Endometrial microvascular endothelial cells (primary cell): Measurements from ENCODE around the gene GPR146. TPM values are rescaled to one million over a fixed set of nuclear protein-coding genes. Genes with fewer than 3 reads are reported as not detected.

ENCODE experiments used
- in situ Hi-C: cut with HindIII; loops from 2 replicates; pipeline ENCODE4 v1.10.0; 2017; ENCODE audit warnings: low sequenced_read_pairs, low pct_unique_long_range_greater_than_20kb; ENCODE audit errors: inconsistent ontology term
- total RNA-seq: library from RNA; depleted of rRNA; stranded (reverse); fragments of >200 nt; gene quantifications from one replicate; pipeline ENCODE4 v1.2.3, GENCODE V29; 2015; ENCODE audit errors: inconsistent ontology term

Gene GPR146
- total RNA-seq, 1 donor from 2014 or later = 5.2 TPM

DNA sequence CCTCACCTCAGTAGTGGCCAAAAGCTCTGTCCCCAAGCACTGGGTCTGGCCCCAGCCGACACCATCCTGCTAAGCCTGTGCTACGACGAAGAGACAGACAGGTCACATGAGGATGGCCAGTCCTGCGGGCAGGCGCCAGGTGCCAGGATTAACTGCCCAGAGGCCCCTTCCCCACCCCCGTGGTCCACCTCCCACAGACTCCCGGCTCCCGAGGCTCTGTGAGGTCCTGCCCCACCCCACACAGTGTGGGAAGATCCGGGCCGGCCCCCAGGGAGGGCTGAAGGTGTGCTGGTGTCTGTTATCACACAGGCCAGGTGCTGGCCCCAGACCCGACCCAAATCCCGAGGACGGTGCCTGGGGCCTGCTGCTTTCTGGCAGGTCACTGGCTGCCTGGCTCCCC lies 34.1 kb upstream of the GPR146 start:
- in situ Hi-C loops = no loop called here

DNA sequence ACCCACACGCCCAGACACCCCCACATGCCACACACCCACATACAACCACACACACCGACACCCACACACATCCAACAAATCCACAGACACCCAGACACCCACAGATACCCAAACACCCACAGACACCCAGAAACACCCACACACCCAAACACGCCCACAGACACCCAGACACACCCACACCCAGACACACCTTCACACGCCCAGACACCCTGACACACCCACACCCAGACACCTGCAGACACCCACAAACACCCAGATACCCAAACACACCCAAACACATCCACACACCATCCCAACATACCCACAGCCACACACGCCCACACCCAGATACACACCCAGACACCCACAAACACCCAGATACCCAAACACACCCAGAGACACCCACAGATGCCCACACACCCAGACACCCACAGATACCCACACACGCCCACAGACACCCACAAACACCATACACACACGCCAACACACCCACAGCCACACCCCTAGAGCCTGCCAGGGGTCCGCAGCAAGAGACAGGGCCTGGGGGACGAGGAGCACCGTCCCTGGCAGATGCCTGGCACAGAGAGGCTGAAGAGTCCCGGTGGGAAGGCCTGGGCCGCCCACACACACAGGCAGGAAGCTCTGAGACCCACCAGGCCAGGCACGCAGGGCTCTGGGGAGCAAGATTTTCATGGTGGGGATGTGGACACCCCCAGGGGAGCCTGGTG lies 32.9 kb upstream of the GPR146 start:
- in situ Hi-C loops = no loop called here

DNA sequence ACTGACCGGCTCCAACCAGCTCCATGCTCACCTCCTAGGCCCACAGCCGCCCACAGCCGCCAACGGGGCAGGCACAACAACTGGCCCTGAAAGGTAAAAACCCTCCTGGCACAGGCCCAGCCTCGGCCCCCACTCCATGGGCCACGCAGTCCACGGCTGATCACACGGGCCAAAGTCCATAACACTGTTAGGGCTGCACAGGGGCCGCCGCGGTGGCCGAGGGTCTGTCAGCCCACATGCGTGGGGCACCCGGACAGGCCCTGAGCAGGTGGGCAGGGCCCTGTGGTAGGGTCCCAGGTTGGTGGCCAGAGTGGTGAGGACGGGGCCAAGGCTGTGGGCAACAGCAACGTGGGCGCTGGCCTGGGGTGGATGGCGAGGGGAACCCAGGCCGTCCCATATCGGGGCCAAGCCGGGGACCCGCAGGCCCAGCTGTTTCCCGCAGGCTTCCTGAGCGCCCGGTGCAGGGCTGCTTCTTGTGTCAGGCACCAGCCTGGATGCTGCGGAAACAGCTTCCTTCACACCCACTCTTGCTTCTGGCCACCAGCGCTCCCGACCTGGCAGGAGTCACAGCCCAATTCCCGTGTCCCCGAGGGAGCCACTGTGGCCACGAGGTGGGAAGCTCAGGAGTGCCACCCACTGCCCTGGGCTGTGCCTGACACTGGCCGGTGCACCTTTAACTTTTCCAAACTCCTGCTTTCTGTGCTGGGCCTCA lies 32.2 kb upstream of the GPR146 start:
- in situ Hi-C loops = no loop called here

DNA sequence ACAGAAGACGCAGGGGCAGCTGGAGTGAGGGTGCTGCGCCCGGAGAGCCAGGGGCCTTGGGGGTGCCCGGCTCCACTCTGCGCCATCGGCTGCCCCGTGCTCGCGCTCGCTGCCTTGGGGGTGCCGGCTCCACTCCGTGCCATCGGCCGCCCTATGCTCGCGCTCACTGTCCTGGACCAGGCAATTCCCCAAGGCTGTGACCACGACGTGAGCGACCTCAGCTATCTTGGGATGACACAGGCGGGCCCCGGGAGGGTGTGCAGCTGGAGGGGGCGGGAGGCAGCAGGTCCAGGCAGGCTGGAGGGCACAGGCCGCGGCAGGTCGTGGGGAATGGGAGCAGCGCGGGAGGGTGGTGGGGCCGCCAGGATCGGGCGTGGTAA lies 31.6 kb upstream of the GPR146 start:
- in situ Hi-C loops = no loop called here

DNA sequence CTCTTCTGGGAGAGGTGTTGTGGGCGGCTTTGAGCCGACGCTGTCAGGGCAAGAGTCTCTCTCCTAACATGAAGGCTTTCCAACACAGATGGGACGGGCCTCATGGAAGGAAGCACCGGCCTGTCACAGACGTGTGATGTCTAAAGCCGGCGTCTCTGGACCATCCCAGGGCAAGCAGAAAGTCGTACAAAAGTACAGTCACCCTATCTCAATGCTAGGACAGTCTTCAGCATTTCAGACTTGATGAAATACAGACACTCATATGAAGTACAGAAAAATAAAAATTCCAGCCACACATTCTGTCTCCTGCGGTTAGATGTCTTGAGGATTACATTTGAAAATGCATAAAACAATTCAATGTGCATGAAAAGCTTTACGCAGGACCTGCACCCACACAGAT lies 30.8 kb upstream of the GPR146 start:
- in situ Hi-C loops = no loop called here

DNA sequence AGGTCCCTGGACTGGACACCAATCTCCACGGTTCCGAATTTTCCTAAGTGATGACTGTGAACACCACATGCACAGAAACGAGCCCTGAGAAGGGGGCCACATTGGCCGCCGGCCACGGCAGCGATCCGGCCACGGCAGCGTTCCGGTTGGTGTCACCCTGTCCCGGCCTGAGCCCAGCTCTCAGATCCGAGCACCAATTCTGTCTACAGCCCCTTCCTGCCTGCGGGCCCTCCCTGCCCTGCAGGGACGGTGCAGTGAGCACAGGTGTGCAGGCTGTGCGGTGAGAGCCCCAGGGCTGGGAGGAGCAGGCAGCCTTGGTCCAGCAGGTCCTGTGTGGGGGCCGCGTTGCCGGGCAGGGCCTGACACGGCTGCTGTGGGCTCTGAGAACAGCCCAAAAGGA lies 29.7 kb upstream of the GPR146 start:
- in situ Hi-C loops = no loop called here

DNA sequence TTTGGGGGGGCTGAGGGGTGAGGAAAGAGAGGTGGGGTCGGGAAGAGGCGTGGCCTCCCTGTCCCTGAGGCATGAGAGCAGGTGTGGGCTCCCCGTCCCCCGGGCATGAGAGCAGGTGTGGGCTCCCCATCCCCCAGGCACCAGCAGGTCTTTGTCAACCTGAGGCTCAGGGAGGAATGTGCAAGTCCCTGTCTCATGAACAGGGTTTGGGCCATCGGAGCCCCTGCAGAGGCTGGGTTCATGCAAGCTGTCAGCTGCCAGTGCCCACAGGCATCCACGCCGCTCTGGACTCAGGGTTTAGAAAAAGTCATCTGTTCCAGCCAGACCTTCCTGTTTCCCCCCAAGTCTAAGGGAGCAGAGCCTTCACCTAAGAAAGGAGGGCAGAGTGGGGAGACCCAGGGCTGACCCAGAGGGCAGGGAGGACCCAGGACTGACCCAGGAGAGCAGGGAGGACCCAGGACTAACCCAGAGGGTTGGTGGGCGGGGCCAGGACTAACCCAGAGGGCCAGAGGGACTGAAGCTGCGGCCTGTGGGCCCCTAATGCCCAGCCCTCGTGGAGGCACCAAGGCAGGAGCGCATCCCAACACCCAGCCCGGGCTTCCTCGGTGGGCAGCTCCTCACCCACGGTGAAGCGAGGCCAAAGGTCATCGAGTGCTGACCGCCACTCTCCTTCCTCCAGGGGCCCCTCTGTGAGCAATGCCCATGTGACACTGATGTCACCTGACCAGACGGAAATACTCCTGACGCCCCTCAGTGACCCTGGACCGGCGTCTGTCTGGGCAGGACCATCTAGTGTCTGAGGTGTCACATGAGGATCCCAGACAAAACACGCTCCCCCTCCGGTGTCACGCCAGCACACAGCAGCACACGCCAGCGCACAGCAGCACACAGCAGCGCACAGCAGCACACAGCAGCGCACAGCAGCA lies 28.9 kb upstream of the GPR146 start:
- in situ Hi-C loops = no loop called here

DNA sequence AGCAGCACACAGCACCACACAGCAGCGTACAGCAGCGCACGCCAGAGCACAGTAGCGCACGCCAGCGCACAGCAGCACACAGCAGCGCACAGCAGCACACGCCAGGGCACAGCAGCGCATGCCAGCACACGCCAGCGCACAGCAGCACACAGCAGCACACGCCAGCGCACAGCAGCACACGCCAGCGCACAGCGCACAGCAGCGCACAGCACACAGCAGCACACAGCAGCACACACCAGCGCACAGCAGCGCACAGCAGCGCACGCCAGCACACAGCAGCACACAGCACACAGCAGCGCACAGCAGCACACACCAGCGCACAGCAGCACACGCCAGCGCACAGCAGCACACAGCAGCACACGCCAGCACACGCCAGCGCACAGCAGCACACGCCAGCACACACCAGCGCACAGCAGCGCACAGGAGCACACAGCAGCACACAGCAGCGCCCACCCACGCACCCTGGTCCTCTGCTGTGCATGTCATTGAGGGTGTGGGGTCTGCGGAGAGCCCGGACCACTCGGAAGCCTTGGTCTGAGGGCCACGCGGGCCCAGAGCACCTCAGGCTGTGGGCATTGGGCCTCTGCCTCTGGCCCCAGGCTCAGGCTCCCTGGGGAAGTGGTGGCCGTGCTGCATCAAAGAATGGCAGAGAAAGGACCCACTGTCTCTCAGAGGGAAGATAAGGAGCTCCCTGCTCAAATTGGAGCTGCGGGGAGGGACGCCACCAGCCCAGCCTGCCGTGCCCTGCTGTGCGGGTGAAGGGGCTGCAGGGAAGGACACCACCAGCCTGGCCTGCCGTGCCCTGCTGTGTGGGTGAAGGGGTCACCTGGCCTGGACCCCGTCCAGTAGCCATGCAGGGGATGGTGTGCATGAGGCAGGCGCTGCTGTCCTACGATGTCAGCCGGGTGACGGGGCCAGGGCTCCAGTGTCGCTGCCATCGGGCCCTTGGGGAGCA lies 27.5 kb upstream of the GPR146 start:
- in situ Hi-C loops = no loop called here

DNA sequence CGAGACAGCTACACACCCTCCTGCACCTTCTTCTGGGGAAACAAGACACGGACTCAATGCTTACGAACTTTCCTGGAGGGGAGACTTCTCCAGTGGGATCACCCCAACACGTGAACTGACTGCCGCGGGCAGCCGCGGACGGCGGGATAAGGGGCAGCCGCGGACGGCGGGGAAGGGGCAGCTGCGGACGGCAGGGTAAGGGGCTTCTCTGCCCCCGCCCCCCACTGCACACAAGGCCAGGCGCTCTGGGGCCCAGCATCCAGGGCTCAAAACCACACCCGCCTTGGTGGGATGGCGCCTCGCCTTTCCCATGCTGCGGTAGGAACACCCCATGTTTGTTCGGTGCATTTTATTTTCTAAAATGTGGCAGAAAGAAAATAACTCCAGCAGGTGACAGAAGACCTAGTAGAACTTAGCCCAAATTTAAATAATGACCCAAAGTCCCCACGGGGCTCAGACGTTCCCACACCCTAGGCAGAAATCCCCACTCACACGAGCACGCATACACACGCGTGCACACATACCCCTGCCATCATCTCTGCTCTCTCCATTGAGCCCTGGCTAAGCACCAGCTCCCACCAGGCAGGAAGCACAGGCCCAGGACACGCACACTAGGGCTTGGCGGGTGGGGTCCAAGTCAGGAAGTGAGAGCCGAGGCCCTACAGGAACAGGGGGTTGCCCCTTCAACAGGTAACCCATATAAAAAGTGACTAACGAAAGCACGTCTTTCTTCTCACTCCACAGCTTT lies 26.6 kb upstream of the GPR146 start:
- in situ Hi-C loops = no loop called here

DNA sequence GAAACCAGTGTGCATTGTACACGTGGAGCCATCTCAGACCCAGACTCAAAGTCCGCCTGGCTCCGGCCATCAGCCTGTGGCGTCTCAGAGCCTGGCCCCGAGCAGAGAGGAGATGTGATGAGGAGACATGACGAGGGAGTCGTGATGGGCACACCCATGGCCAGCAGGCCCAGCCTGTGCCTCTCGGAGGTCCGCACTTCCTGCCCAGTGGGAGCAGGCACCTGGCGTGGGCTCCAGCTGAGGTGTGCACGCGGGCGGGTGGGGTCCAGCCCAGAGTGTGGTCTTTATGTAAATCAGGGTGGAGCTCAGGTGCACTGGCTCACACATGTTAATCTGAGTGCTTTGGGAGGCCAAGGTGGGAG lies 26.0 kb upstream of the GPR146 start:
- in situ Hi-C loops = no loop called here

DNA sequence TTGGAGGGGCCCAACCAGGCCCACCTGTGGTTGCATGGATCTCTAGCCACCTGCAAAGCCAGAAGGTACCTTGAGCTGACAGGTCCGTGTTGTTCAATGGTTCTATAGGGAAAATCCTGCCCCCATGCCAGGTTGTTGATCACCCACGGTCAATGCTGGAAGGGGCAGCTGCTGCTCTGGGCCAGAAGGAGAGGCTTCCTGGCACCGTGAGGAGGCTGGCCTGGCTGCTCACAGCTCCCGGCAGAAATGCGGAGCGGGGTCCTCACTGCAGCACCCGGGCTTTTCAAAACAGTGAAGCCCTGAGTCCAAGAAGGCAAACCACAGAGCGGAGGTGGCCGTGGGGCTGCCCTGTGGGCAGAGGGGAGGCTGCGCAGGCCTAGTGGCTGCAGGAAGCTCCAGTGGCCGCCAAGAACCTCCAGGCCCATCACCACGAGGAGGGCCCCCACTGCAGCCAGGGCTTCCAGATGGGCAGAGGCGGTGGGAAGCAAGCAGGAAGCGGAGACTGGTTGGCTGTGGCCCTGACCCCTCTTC lies 25.0 kb upstream of the GPR146 start:
- in situ Hi-C loops = no loop called here

DNA sequence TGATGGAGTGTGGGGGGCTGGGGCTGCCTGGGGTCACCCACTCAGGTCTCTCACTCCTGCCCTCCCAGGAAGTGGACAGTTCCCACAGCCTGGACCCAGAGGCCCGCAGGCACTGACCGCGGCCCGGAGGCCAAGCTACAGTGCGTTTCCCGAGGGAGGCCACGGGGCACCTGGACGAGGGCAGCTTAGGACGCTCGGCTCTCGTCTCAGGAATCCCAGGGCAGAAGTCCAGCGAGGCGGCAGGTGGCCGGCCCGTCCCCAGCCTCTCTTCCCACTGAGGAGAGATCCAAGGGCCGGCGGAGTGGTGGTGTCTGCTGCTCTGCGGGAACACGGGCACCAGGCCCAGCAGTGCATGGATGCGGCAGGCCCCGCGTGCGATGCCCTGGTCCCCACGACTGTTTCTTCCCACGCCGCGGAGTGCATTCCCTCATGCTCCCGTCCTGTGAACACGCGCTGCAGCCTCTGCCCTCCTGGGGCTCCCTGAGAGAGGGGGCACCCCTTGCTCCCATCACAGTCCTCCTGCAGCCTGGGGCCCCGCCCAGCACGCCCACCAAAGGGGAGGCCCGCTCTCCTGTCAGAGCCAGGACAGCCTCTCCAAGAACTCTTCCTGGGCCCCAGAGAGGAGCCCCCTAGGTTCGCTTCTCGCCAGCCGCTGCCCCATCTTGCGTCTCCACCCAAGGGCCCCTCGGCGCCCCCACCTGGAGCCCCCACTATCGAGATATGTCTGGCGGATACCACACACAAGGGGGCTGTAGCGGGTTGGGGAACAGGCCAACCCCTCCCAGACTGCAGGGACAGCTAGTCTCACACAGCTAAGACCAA lies 24.3 kb upstream of the GPR146 start:
- in situ Hi-C loops = no loop called here

DNA sequence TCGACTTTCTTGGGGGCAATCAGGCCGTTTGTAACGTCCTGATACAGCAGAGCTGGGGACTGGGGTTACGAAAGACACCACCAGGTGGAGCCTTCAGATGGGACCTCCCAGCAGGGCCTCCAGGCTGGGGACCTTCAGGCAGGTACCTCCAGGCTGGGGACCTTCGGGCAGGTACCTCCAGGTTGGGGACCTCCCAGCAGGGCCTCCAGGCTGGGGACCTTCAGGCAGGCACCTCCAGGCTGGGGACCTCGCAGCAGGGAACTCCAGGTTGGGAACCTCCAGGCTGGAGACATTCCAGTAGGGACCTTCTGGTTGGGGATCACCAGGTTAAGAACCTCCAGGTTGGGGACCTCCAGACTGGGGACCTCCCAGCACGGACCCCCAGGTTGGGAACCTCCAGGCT lies 23.5 kb upstream of the GPR146 start:
- in situ Hi-C loops = no loop called here

DNA sequence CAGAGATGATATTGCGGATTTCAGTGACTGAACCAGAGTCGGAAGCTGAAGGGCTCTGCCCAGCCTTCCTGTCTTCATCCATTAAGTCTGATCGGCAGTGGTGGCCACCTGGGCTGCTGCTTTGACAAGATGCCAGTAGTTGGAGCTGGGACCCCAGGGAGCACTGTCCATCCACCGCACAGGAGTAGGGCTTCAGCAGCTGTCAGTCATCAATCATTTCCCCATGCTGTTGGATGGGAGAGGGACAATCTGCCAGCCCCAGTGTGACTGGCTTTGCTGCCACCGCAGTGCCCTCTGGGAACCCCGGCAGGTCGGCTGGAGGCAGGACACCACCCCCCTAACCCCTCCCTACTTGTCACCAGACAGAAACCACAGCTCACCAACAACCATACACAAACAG lies 23.0 kb upstream of the GPR146 start:
- in situ Hi-C loops = no loop called here

DNA sequence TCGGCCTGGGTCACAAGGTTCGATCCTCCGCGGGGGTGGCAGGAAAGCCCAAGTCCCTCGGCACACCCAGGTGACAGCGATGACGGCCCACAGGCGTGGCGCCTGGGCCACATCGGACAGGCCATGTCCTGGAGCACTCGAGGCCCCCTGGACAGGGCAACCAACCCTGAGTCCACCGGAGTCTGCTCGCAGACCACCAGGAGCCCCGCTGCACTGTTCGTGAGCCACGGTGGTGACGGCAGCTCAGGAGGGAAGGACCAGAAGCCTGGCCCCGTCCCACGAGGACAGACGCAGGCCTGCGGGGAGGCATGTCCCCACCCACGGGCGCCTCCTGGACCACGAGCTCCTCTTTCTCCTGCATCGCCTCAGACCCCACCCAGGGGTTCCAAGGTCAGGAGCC lies 22.4 kb upstream of the GPR146 start:
- in situ Hi-C loops = no loop called here

DNA sequence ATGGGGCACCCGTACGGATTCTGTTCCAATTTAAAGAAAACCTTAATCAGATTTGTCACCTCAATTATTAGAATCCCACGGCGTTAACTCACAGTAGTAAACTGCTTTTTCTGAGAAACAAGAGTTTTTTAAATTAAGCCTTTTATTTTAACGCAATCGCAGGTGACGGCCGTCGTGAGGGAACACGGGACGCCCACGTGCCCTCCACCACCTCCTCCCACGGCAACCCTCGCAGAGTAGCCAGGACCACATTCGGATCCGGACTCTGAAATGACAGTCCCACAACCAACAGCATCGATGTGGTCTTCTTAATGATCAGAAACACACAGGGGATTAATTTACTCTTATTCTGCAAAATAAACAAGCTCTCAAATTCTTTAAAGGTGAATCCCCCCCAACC lies 22.0 kb upstream of the GPR146 start:
- in situ Hi-C loops = no loop called here

DNA sequence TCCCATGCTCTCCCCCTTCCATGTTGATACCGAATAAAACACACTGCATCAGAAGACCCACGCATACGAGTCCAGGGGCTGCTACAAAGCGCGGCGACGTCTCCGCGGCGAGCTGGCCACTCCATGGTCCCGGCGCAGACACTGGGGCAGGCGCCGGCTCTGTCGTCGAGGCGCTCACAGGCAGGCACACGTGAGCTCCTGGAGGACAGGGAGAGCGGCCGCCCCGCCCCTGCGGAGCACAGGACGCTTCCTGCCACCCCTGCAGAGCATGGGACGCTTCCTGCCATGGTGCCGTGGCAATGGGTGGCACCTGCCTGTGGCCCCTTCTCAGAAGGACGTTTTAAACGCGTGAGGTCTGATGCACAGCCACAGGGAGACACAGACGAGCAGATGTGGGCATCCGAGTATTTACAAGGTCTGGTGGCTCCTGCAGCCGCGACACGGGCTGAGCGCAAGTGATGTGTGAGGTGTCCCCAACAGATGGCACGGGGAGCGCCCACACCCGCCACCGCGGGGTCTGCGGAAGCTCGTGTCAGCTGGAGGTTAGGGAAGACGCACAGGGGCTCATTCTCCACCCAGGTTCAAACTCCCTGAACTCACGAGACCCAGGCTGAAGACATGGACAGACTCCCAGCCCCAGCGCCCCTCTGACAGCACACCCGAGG lies 21.4 kb upstream of the GPR146 start:
- in situ Hi-C loops = no loop called here
